Measurements from ENCODE around the gene TLE7. TPM values are rescaled to one million over a fixed set of nuclear protein-coding genes. Genes with fewer than 3 reads are reported as not detected.

Gene TLE7
- total RNA-seq, 1 donor from 2014 or later, result not detected

DNA sequence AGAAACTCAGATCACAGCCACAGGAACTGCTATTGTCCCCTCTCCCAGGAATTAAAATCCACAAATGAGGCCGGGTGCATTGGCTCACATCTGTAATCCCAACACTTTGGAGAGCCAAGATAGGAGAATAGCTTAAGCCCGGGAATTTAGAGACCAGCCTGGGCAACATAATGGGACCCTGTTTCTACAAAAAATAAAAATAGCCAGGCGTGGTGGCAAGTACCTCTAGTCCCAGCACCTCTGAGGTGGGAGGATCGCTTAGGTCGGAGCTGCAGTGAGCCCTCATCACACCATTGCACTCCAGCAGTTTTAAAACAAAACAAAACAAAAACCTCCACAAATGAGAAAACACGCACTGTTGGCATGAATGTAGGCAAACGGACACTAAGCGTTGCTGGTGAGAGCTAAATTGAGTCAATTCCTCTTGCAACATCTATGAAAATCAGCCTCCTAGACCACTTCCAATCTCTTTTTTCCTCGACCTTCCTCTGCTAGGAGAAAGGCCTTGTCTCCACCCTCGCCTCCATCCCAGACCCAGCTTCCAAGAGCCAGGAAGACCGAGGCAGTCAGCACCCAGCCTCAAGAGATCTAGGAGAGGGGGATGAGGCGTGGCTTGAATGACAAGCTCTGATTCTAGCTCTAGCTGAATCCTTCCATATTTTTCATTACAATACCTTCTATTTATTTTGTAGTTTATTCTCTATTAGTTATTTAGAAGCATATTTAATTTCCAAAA lies 14.8 kb downstream of the TLE7 start:
- DNase-seq (ENCODE audit: low spot score, unreplicated experiment), result no peak
- H3K36me3 Mint-ChIP-seq (ENCODE audit: insufficient read depth), result no peaks in the 10 kb centered on the region
- H3K27me3 Mint-ChIP-seq, result peaks cover 52% of the 10 kb centered on the region
- no peaks in the 10 kb centered on the region for H3K9me3 Mint-ChIP-seq (ENCODE audit: low read depth)
- H3K27ac Mint-ChIP-seq, result peak overlapping the region; percentile 98
- H3K4me3 Mint-ChIP-seq (ENCODE audit: low read depth), result peak overlapping the region; percentile 74
- TF ChIP-seq, protein P1, sequence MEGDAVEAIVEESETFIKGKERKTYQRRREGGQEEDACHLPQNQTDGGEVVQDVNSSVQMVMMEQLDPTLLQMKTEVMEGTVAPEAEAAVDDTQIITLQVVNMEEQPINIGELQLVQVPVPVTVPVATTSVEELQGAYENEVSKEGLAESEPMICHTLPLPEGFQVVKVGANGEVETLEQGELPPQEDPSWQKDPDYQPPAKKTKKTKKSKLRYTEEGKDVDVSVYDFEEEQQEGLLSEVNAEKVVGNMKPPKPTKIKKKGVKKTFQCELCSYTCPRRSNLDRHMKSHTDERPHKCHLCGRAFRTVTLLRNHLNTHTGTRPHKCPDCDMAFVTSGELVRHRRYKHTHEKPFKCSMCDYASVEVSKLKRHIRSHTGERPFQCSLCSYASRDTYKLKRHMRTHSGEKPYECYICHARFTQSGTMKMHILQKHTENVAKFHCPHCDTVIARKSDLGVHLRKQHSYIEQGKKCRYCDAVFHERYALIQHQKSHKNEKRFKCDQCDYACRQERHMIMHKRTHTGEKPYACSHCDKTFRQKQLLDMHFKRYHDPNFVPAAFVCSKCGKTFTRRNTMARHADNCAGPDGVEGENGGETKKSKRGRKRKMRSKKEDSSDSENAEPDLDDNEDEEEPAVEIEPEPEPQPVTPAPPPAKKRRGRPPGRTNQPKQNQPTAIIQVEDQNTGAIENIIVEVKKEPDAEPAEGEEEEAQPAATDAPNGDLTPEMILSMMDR (IDR thresholded peaks at IDR 0.05; ENCODE audit: unreplicated experiment), result no peak
- peaks cover 4% of the 10 kb centered on the region for H3K4me1 Mint-ChIP-seq (ENCODE audit: low read depth)

DNA sequence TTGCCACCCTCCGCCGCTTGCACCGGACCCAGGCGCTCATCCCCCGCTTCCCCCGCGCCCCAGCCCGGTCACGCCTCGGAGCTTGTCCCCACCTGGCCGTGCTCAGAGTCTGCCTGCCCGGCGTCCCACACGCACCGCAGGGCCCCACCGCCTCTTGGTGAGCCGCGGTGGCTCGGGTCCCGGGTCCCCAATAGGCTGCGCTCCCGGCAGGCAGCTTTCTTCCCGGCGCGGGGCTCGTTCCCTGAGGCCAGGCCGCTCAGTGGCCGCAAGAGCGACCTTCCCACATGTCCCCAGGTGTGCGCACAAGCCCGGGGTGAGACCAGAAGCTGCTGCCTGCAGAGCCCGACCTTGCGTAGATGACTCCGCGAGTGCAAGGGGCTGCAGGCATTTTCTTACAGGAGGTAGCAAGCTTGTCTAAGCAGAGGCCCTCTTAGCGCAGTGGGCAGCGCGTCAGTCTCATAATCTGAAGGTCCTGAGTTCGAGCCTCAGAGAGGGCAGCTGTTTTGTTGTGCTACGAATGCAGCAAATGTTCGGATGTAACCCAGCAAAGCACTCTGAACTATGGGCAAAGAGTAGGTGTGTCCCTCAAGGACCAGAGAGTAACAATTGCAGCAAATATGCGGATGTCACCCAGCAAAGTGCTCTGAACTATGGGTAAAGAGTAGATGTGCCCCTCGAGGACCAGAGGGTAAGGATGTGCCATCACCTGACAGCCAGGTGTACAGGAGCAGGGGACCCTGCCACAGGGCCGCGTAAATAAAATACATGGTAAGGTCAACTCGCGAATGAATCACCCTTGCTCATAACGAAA lies 15.6 kb downstream of the TLE7 start:
- peaks cover 4% of the 10 kb centered on the region for H3K4me1 Mint-ChIP-seq (ENCODE audit: low read depth)
- TF ChIP-seq, protein P1 (IDR thresholded peaks at IDR 0.05; ENCODE audit: unreplicated experiment), result no peak
- peaks cover 49% of the 10 kb centered on the region for H3K27me3 Mint-ChIP-seq
- peak overlapping the region; percentile 74 for H3K4me3 Mint-ChIP-seq (ENCODE audit: low read depth)
- peak; percentile 80 for DNase-seq (ENCODE audit: low spot score, unreplicated experiment)
- peak overlapping the region; percentile 98 for H3K27ac Mint-ChIP-seq
- H3K36me3 Mint-ChIP-seq (ENCODE audit: insufficient read depth), result no peaks in the 10 kb centered on the region
- no peaks in the 10 kb centered on the region for H3K9me3 Mint-ChIP-seq (ENCODE audit: low read depth)

DNA sequence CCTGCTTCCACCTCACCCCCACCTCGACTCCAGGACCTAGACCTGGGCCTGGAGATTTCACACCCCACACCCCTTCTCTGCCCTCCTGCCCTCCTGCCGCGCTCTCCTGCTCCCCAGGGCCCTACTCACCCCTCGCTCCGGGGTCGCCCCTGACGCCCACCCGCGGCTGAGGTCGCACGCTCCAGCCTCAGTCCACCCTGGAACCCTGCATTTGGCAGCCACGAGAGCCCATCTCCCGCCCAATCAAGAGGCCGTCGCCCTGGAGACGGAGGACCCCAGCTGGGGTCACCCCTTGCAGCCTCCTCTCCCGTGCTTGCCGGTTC lies 16.1 kb downstream of the TLE7 start:
- Mint-ChIP-seq H3K4me3 (ENCODE audit: low read depth) (peak overlapping the region; percentile 74), H3K27ac (peak overlapping the region; percentile 52), H3K27me3 (peaks cover 50% of the 10 kb centered on the region), H3K4me1 (ENCODE audit: low read depth) (peaks cover 4% of the 10 kb centered on the region), H3K9me3 (ENCODE audit: low read depth) (no peaks in the 10 kb centered on the region), H3K36me3 (ENCODE audit: insufficient read depth) (no peaks in the 10 kb centered on the region)
- TF ChIP-seq, protein P1 (IDR thresholded peaks at IDR 0.05; ENCODE audit: unreplicated experiment), result no peak
- no peak for DNase-seq (ENCODE audit: low spot score, unreplicated experiment)

DNA sequence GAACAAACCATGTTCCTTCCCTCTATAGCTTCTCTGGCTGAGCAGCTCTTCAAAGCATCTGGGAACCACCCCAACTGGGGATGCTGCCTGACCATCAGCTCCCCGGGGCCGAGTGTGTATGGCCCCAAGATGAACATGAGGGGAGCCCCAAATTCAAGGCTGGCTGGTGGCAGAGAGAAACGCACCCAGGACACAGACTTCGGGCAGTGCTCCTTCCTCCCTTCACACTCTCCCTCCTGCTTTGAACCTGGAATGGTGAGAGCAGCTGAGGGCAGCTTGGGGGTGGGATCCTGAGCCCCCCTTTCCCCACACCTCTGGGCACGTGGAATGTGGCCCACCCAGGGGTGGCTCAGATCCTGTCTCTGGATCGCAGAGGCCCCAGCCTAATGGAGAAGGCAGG lies 17.2 kb downstream of the TLE7 start:
- TF ChIP-seq, protein P1 (IDR thresholded peaks at IDR 0.05; ENCODE audit: unreplicated experiment), result no peak
- Mint-ChIP-seq H3K4me3 (ENCODE audit: low read depth) (no peak overlapping the region), H3K4me1 (ENCODE audit: low read depth) (peaks cover 4% of the 10 kb centered on the region), H3K27ac (no peak overlapping the region), H3K9me3 (ENCODE audit: low read depth) (no peaks in the 10 kb centered on the region), H3K36me3 (ENCODE audit: insufficient read depth) (no peaks in the 10 kb centered on the region), H3K27me3 (peaks cover 47% of the 10 kb centered on the region)
- DNase-seq (ENCODE audit: low spot score, unreplicated experiment), result no peak

DNA sequence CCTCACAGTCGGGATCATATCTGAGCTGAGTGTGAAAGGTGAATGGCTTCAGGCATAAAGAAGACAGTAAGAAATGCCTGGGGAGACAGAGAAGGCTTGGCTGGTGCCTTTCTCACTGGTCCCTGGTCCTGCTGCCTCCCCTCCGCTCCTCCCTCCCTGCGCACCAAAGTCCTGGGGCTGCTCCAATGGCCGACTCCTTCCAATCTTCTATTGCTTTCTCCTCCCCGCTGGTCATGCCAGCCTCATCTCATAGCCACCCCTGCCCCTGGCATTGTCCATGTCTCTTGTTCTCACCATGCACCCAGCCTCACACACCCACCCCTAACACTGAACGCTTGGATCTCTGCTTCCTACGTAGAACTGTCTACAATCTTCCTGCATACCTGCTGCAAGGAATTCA lies 18.0 kb downstream of the TLE7 start:
- Mint-ChIP-seq H3K4me3 (ENCODE audit: low read depth) (no peak overlapping the region), H3K27ac (no peak overlapping the region), H3K9me3 (ENCODE audit: low read depth) (no peaks in the 10 kb centered on the region), H3K36me3 (ENCODE audit: insufficient read depth) (no peaks in the 10 kb centered on the region), H3K4me1 (ENCODE audit: low read depth) (peaks cover 4% of the 10 kb centered on the region), H3K27me3 (peaks cover 46% of the 10 kb centered on the region)
- DNase-seq (ENCODE audit: low spot score, unreplicated experiment), result no peak
- TF ChIP-seq, protein P1 (IDR thresholded peaks at IDR 0.05; ENCODE audit: unreplicated experiment), result no peak

Data from progenitor cell of endocrine pancreas (in vitro differentiated cells).